GM15510 (cell line): ENCODE results near the gene RAB27A.

Source experiments
- POLR2A ChIP-seq: IDR thresholded peaks from 3 replicates; pipeline ENCODE4 v1.6.1; 2011; ENCODE audit warnings: borderline replicate concordance; ENCODE audit not compliant: insufficient read length; ENCODE audit errors: extremely low read depth

Gene RAB27A

GRCh38 chr15:55168350-55168974 lies 121.2 kb downstream of the RAB27A start:
- no peak for TF ChIP-seq POLR2A

- TF ChIP-seq POLR2A = no peak
Measured at GRCh38 chr15:55164284-55164683, 125.3 kb downstream of the RAB27A start.
